B cell (primary cell): ENCODE results near the gene ABCC3. TPM values are rescaled to one million over a fixed set of nuclear protein-coding genes. Genes with fewer than 3 reads are reported as not detected.

Experiments
- ATAC-seq: fragments of 200-7000 bp; cut with Tn5 transposase; one replicate; pipeline ENCODE4 v1.10.0; 2021; ENCODE audit warnings: low read depth, mild to moderate bottlenecking, moderate number of reproducible peaks, moderate library complexity
- CTCF ChIA-PET: fragments of 350-600 bp; sonication (Branson Sonifier 250); formaldehyde crosslinking; loops from one replicate; lab custom pipeline; 2021; ENCODE audit warnings: antibody characterized with exemption, inconsistent platforms; lab: Charles Lee
- POLR2A ChIA-PET: fragments of 350-600 bp; sonication (Branson Sonifier 250); formaldehyde crosslinking; loops from one replicate; lab custom pipeline; 2021; ENCODE audit warnings: antibody characterized with exemption; lab: Charles Lee
- DNase-seq: peaks from one replicate; pipeline ENCODE4 v3.0.0; 2013
- H2AFZ ChIP-seq: 2 replicates; pipeline ENCODE4 v1.6.1; 2012; ENCODE audit warnings: mild to moderate bottlenecking, low read depth, low read length; ENCODE audit not compliant: insufficient read depth, poor library complexity, severe bottlenecking
- H3K27ac ChIP-seq, 2 donors: 1 replicate in 1 of 2; 2 replicates in 1 of 2; pipeline ENCODE4 v1.5.1; 2012 to 2013; ENCODE audit warnings: low read length in 2 of 2, mild to moderate bottlenecking in 2 of 2, moderate library complexity in 1 of 2
- H3K27me3 ChIP-seq, 4 experiments: fragments of 200-600 bp in 1 of 4; sonication (generic) in 1 of 4; replicated peaks in 1 of 4; 1 replicate in 2 of 4; 2 replicates in 2 of 4; pipeline versions ENCODE4 v1.6.1 to v1.7.0; 2013 to 2016; ENCODE audit warnings: low read length in 3 of 4, mild to moderate bottlenecking in 2 of 4, mixed read lengths in 1 of 4, moderate library complexity in 1 of 4; ENCODE audit not compliant: insufficient read depth in 4 of 4, control insufficient read depth in 3 of 4; ENCODE audit errors: control extremely low read depth in 1 of 4
- H3K36me3 ChIP-seq, 2 experiments: replicated peaks in 1 of 2; 1 replicate in 1 of 2; 2 replicates in 1 of 2; pipeline versions ENCODE4 v1.6.1 to v1.7.1; 2013; ENCODE audit warnings: low read length in 1 of 2; ENCODE audit not compliant: insufficient read depth in 2 of 2, control insufficient read depth in 1 of 2; ENCODE audit errors: control extremely low read depth in 1 of 2, extremely low read depth in 1 of 2
- H3K4me1 ChIP-seq, 2 donors: fragments of 200-600 bp in 1 of 2; sonication (generic) in 1 of 2; 1 replicate in 1 of 2; 2 replicates in 1 of 2; pipeline versions ENCODE4 v1.5.1 to v1.6.1; 2013 to 2017; ENCODE audit warnings: low read length in 2 of 2; ENCODE audit not compliant: control insufficient read depth in 2 of 2, insufficient read depth in 2 of 2
- H3K4me2 ChIP-seq: replicated peaks from 2 replicates; pipeline ENCODE3; 2012; ENCODE audit warnings: mild to moderate bottlenecking, low read depth, low read length; ENCODE audit not compliant: poor library complexity, severe bottlenecking
- H3K4me3 ChIP-seq, 5 experiments: fragments of 200-600 bp in 1 of 5; sonication (generic) in 1 of 5; 1 replicate in 3 of 5; 2 replicates in 2 of 5; pipeline versions ENCODE4 v1.5.1 to v1.7.0; 2011 to 2016; ENCODE audit warnings: low read length in 4 of 5, mild to moderate bottlenecking in 4 of 5, low read depth in 2 of 5, control low read depth in 1 of 5, moderate library complexity in 1 of 5; ENCODE audit not compliant: insufficient read depth in 1 of 5; ENCODE audit errors: control extremely low read depth in 1 of 5, extremely low read depth in 1 of 5
- H3K79me2 ChIP-seq: fragments of 200-600 bp; sonication (generic); one replicate; pipeline ENCODE4 v1.6.0; 2016; ENCODE audit warnings: low read length; ENCODE audit not compliant: control insufficient read depth, insufficient read depth
- H3K9ac ChIP-seq: fragments of 200-600 bp; sonication (generic); 2 replicates; pipeline ENCODE4 v1.6.1; 2017; ENCODE audit warnings: mild to moderate bottlenecking, low read length, moderate library complexity
- H3K9me3 ChIP-seq, 3 donors: one replicate each; pipeline versions ENCODE4 v1.6.1 to v1.7.1; 2013; ENCODE audit warnings: low read length in 2 of 3; ENCODE audit not compliant: control insufficient read depth in 2 of 3, insufficient read depth in 1 of 3; ENCODE audit errors: control extremely low read depth in 1 of 3
- H4K20me1 ChIP-seq: 2 replicates; pipeline ENCODE4 v1.6.0; 2012; ENCODE audit warnings: mild to moderate bottlenecking, low read length; ENCODE audit not compliant: insufficient read depth, control insufficient read depth, poor library complexity, severe bottlenecking
- H3K27ac Mint-ChIP-seq: one replicate; pipeline ENCODE4 v1.8.0; 2021; ENCODE audit warnings: mixed read lengths
- H3K27me3 Mint-ChIP-seq: one replicate; pipeline ENCODE4 v1.8.0; 2021; ENCODE audit warnings: mixed read lengths
- H3K4me1 Mint-ChIP-seq: one replicate; pipeline ENCODE4 v1.8.0; 2021; ENCODE audit warnings: mixed read lengths
- H3K4me3 Mint-ChIP-seq: one replicate; pipeline ENCODE4 v1.8.0; 2021; ENCODE audit warnings: mixed read lengths
- H3K9me3 Mint-ChIP-seq: one replicate; pipeline ENCODE4 v1.8.0; 2022; ENCODE audit warnings: mixed read lengths; ENCODE audit not compliant: insufficient read depth
- EZH2 ChIP-seq: IDR thresholded peaks from 2 replicates; pipeline ENCODE4 v1.6.1; 2012; ENCODE audit warnings: borderline replicate concordance, low read depth, mild to moderate bottlenecking, moderate library complexity, low read length; ENCODE audit not compliant: insufficient read depth, poor library complexity, severe bottlenecking
- WGBS: methylation state at CpG from one replicate; pipeline ENCODE4 v1.1.5; 2013; ENCODE audit warnings: missing lambda C conversion rate; ENCODE audit not compliant: insufficient coverage; 5-methylcytosine and 5-hydroxymethylcytosine counted together
- intact Hi-C: fragments of 100-400 bp; cut with micrococcal nuclease; formaldehyde crosslinking; loops from one replicate; pipeline ENCODE4 v1.10.0; 2022
- polyA plus RNA-seq: library from polyadenylated mRNA; depleted of rRNA; stranded (reverse); fragments of >200 nt; gene quantifications from 2 replicates; pipeline ENCODE4 v1.2.3, GENCODE V29; 2012
- total RNA-seq, 2 donors: library from RNA; stranded (reverse); fragments of 120-200 nt in 1 of 2; gene quantifications; 1 replicate in 1 of 2; 2 replicates in 1 of 2; pipeline versions ENCODE4 v1.2.3 to v1.2.4, GENCODE V29; 2013 to 2022
- TF ChIP-seq, protein P1 (sequence below): fragments of 200-600 bp; IDR thresholded peaks from one replicate; pipeline ENCODE4 v1.8.0; 2022; ENCODE audit warnings: antibody characterized with exemption, mild to moderate bottlenecking

The ABCC3 gene
- total and polyA plus RNA-seq, 2 donors (not counting 1 experiment from before 2014, with no cell fraction given) = 0.05 to 0.60 TPM

DNA sequence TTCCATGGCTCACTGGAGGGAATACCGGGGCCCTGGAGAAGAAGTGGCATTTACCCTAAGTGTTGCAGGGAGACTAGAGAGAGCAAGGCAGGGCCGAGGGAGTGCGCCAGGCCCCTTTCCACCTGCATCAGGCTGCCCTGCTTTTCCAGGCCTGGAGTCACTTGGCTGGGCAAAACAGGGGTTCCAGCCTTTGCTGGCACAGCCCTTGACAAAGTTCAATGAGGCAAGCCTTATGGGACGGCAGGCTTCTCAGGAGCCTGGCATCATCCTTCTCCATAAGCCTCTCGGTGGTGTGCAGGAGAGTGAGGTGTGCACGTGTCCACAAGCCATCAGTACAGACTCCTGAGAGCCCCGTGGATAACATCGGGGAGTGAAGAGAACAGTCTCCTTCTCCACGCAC lies 47.1 kb upstream of the ABCC3 start:
- TF ChIP-seq, protein P1, sequence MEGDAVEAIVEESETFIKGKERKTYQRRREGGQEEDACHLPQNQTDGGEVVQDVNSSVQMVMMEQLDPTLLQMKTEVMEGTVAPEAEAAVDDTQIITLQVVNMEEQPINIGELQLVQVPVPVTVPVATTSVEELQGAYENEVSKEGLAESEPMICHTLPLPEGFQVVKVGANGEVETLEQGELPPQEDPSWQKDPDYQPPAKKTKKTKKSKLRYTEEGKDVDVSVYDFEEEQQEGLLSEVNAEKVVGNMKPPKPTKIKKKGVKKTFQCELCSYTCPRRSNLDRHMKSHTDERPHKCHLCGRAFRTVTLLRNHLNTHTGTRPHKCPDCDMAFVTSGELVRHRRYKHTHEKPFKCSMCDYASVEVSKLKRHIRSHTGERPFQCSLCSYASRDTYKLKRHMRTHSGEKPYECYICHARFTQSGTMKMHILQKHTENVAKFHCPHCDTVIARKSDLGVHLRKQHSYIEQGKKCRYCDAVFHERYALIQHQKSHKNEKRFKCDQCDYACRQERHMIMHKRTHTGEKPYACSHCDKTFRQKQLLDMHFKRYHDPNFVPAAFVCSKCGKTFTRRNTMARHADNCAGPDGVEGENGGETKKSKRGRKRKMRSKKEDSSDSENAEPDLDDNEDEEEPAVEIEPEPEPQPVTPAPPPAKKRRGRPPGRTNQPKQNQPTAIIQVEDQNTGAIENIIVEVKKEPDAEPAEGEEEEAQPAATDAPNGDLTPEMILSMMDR = no peak
- TF ChIP-seq EZH2 = no peak
- no peak for DNase-seq
- H3K27ac Mint-ChIP-seq = no peak overlapping the region

DNA sequence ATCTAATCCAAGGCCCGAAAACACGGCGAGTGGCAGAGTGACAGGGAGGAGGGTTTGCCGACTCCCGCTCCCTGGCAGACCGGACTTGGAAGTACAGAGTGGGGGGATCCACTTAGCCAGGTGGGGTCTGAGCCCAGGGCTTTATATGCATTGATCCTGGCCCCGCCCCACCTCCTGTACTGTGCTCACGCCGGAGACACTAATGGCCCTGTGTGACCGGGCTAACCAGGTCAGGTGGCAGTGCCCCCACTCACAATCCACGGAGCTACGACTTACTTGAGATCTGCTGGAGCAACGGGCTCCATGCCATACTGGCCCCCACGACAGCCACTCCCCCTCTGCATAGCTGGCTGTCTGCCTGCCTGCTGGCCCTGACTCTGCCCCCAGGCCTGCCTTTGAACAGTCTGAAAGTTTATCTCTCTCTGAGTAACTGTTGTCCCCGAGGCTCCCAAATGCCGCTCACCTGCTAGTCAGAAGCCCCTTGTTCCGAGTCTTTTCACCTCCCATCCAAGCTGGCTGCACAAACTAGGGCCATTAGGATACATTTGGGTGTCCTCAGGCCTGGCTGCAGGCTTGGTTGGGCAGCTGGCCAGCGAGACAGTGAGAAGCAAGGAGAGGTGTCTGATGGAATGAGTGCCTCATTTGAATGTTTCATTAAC lies 46.2 kb upstream of the ABCC3 start:
- no peak overlapping the region for H2AFZ ChIP-seq
- Mint-ChIP-seq H3K27ac (no peak overlapping the region), H3K27me3 (peaks cover 18% of the 10 kb centered on the region), H3K4me1 (no peaks in the 10 kb centered on the region), H3K9me3 (no peaks in the 10 kb centered on the region), H3K4me3 (no peak overlapping the region)
- intact Hi-C loops = no loop called here
- DNase-seq (no peak), ATAC-seq (no peak)
- H3K79me2 ChIP-seq = no peaks in the 10 kb centered on the region
- H3K4me1 ChIP-seq = no peaks in the 10 kb centered on the region
- POLR2A ChIA-PET = no interaction called here
- no peak overlapping the region for H3K4me2 ChIP-seq
- TF ChIP-seq EZH2 = no peak
- TF ChIP-seq, protein P1 = no peak
- H3K9ac ChIP-seq = no peak overlapping the region
- WGBS = 93% methylated on average over 15 of the region's 18 CpGs
- no peak overlapping the region for H3K27ac ChIP-seq
- CTCF ChIA-PET = interaction anchor here (0.7 kb wide), 1 partner anchor 1976 kb away, joined by 3 read pairs; no protein-coding TSS in a partner anchor
- H3K9me3 ChIP-seq = peaks cover 0 to 3% (median 0%) of the 10 kb centered on the region in 3 donors
- H3K36me3 ChIP-seq = no peaks in the 10 kb centered on the region
- no peaks in the 10 kb centered on the region for H4K20me1 ChIP-seq
- H3K4me3 ChIP-seq = no peak overlapping the region
- H3K27me3 ChIP-seq = no peaks in the 10 kb centered on the region

More for the DNA sequence above, 47.1 kb upstream of the ABCC3 start:
- CTCF ChIA-PET = interaction anchor here (0.7 kb wide), 1 partner anchor 1975 kb away, joined by 3 read pairs; no protein-coding TSS in a partner anchor
- Histone ChIP-seq H3K4me3 (no peak overlapping the region), H3K4me1 (no peaks in the 10 kb centered on the region), H3K79me2 (no peaks in the 10 kb centered on the region), H2AFZ (no peak overlapping the region), H3K9me3 (peaks cover 0 to 3% (median 0%) of the 10 kb centered on the region in 3 donors), H3K27ac (no peak overlapping the region), H3K9ac (no peak overlapping the region), H3K27me3 (peaks cover 0 to 3% (median 0%) of the 10 kb centered on the region in 4 experiments), H4K20me1 (no peaks in the 10 kb centered on the region), H3K36me3 (no peaks in the 10 kb centered on the region), H3K4me2 (no peak overlapping the region)
- WGBS = 95% methylated on average over 5 of the region's 9 CpGs
- POLR2A ChIA-PET = no interaction called here
- H3K27me3 Mint-ChIP-seq = peaks cover 20% of the 10 kb centered on the region
- no peak for ATAC-seq
- intact Hi-C loops = no loop called here
- no peaks in the 10 kb centered on the region for H3K4me1 Mint-ChIP-seq
- H3K9me3 Mint-ChIP-seq = no peaks in the 10 kb centered on the region
- H3K4me3 Mint-ChIP-seq = no peak overlapping the region
